Stimulated activated CD8-positive, alpha-beta memory T cell treated with anti-CD3 and anti-CD28 coated beads, Interleukin-4, amount 100 ng/mL, for 4 hours (primary cell): ENCODE data around the gene HMBS.
"Not testable (repeated sequence)": the region's sequence is repeated elsewhere in the genome, so short reads cannot be mapped to it uniquely, and the experiment has no call there.

Experiments used
- DNase-seq, 2 donors: peaks; one replicate each; pipeline ENCODE4 v3.0.0-alpha.2; 2020; ENCODE audit warnings: low read depth in 2 of 2, low spot score in 1 of 2

Gene HMBS

DNA sequence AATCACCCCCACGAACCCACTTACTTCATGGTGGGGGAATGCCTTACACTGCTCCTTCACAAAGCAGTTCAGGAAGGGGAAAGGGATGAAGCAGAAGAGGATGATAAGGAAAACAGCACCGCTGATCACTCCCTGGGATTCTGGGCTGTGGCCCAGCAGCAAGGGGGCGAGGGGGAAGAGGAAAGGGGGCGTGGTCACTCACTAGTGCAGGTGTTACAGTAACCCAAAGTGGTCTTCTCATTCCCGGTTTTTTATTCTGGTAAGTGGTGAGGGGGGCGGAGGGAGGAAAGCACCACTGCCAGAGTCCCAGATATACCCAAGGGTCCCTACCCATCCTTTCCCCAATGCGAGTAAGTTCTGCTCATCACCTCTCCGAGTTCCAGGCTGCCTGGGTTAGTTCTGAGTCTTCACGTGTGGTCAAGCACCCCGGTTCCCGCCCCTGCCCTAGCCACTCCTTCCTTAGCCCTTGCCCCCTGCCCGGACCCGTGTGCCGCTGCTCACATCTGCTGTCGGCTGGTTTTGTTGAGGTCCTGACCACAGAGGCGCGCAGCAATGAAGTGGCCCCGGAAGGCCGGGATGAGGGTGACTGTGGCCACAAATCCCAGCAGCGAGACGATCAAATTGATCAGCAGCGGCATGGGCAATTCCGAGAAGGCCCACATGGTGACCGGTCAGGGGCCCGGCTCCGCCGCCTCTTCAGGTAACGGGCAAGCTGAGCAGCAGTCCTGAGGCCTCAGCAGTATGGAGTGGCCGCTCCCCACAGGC is 16.5 kb downstream of the HMBS start:
- no peak for DNase-seq

DNA sequence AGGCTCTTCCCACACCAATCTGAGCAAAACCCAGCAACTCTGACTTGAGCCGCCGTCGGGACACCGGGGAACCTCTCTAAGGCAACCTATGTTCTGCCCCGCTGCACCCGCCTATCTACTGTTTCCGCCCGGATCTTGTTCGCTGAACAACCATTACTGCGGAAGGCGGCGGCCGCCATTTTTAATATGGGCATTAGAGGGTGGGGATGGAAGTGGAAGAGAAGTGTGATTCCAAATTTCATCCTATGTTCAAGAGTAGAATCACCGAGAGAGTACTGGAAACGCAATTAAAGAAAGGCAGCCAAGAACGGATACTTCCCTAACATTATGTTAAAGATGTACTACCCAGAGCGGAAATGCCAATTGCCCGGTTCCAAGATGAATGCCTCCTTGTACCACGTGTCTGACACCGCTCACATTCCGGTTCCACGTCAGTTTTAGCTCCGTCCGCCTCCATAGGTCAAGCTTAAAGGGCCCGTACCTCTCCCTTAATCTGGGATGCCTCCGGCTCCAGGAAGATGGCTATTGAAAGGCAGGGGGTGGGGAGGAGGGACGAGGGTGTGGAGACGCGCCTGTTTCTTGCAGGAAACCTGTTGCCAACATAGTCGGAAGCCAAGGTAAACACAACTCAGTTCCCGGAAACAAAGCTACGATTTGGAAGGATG is 17.2 kb downstream of the HMBS start, which contains the start of gene DPAGT1:
Gene DPAGT1, minus strand, starts transcription at position 95 of the 665 bp plus-strand sequence. CDS start 198 bp downstream, outside the sequence.
- DNase-seq = peak; percentile 70 to 72

DNA sequence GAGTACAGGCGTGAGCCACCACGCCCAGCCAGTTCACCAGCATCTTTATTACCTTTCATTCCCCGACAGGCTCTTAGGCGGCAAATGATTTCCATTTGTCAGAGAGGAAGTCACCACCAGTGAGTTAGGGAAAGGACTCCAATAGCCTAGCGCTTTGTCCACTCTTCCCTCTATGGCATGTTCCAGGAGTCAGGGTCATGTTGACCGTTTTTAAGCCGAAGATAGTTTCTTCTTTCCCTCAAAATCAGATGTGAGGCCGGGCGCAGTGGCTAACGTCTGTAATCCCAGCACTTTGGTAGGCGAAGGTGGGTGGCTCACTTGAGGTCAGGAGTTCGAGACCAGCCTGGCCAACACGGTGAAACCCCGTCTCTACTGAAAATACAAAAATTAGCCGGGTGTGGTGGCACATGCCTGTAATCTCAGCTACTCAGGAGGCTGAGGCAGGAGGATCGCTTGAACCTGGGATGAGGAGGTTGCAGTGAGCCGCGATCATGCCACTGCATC is 18.5 kb downstream of the HMBS start:
- DNase-seq = not testable (repeated sequence)

DNA sequence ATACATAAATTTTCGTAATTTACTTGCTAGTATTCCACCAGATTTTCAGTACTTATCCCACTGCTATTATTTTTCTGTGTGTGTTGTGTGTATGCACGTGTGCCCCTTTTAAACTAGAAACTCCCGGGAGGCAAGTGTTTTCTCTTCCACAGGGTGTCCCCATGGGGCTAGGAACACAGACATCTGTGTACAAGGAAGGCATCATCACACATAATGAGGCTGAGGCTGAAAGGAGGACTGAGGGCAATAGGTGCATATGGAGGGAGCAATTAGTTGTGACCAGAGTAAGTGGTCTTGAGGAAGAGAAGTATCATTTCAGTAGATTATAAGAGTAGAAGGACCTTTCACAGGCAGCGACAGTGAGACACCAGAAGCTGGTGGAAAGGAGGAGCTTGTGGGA is 19.1 kb downstream of the HMBS start:
- DNase-seq = no peak

DNA sequence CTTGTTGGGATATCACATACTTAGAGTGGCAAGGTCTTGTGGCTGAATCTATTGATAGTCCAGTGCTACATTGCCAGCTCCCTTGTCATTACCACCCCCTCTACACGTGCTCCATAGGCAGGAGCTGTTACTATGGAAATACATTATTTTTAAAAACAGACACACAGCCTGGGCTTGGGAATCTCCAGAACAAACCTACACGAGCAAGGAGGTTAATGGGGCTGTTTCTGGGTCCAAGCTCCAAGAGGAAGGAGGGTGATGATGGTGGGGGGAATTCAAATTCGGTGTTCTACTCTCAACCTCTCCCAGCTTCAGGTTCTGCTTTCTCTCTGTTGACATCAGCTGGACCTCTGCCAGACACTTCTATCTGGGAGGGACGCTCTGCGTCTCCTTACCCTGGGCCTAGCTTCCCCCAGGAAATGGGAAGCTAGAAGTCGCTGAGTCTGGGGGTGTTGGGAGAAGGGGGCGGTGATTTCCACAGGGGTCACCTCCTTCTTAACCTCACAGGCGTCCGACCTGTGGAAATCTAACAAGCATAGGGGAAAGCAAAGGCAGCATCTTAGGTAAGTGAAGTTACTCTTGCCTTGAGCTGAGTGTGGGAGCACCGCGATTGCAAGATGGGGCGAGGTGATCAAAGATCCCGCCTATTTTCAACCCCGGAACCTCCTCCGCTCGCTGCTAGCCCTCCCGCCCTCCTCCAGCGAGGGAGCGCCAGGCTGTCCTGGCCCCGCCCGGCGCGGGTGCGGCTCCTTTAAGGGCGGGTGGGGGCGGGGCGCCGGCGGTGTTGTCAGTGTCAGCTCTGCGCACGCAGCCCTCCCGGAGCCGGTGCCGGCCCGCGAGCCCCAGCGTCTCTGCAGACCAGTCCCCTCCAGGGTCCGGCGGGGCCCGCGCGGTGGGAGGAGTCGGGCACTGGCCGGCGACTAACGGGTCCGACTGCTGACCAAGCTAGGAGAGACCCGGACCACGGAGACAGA is 22.2 kb downstream of the HMBS start, which contains the start of gene C2CD2L:
Gene C2CD2L, plus strand, starts transcription at position 781 of the 974 bp plus-strand sequence. CDS start 398 bp downstream, outside the sequence.
- peak; percentile 65 to 80 for DNase-seq

DNA sequence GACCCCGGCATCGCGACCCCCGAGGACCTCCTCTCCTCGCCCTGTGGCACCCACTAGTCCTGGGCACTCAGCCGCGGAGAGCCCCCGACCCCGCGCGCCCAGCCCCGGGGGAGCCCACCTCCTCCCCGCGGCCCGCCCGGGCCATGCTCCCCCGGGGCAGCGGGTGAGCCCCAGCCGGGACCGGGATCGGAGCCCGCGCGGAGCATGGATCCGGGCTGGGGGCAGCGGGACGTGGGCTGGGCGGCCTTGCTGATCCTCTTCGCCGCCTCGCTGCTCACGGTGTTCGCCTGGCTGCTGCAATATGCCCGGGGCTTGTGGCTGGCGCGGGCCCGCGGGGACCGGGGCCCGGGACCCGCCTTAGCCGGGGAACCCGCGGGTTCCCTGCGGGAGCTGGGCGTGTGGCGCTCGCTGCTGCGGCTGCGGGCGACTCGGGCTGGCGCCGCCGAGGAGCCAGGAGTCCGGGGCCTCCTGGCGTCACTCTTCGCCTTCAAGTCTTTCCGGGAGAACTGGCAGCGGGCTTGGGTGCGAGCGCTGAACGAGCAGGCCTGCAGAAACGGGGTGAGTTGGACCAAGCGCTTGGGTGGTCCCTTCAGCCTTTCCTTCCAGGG is 23.0 kb downstream of the HMBS start:
- DNase-seq = no peak

DNA sequence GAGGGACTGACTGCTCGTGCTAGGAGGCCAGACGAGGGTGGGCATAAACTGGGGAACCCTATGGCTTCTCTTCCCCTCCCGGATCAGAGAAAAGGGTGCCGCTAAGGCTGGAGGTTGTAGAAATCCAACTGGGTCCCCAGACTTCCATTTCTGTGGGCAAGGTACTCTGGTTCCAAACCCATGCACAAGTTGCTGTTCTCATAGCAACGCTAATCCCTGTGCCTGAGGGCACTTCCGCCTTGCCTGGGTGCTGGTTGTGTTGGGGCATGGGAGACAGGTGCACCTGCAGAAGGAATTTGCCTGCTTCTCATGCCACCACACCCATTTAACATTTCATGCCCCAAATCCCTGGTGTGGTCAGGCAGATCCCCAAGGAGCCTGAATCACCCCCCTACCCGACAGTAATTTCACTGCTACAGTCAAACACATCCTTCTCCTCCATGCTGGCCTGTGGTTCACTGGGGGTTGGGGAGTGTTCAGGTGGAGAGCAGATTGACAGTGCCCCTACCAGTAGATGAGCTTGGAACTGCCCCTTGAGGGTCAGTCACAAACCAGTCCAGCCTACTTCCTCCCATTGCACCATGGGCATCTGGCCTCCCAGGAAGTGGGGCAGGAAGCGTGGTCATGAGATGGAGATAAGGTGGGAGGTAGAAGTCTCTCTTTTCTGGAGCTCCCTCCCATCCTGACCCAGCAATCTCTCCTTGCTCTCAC is 23.6 kb downstream of the HMBS start:
- DNase-seq = no peak

DNA sequence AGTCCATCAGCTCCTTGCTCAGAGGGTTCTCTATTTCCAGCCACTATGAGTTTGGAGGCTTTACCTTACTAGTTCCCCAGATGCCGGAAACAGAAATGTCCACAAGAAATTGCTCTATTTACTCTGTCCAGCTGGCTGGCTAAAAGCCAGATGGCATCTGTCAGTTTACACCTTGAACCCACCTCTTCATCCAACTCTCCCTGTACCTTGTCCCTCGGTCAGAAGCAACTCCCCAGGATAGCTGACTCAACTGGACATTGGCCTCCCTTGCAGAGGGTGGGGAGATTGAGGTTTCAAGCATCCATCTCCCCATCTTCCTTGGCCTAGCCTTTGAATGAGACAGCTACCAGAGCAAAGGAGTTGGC is 24.2 kb downstream of the HMBS start:
- DNase-seq = no peak

DNA sequence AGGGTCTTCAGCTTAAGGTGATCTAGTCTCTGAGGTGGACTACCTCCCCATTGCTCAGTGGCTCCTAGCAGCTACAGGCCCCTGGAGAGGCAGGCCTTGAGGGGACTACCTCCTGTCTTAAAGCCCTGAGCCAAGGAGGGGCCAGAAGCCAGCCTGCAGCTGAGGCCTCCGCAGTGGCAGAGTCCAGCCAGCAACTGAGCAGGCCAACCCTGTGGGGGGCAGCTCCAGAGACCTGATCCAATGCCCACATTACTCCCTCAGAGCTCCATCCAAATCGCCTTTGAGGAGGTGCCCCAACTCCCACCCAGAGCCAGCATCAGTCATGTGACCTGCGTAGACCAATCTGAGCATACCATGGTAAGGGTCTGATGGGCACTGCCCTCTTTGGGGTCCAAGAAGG is 25.2 kb downstream of the HMBS start:
- DNase-seq = no peak

DNA sequence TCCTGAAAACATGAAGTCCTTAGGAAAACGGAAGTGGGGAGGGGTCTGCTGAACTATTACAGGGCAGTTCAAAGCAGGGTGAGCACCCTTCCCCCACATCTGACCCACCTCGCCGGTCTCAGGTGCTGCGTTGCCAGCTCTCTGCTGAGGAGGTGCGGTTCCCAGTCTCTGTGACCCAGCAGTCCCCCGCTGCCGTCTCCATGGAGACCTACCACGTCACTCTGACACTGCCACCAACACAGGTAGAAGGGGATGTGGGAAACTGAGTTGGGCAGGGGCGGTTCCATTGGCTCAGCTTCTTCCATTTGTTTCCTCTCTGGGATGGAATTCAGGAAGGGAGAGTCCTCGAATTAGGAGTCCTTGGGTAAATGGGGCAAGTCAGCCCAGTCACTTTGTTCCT is 25.8 kb downstream of the HMBS start:
- DNase-seq = no peak

DNA sequence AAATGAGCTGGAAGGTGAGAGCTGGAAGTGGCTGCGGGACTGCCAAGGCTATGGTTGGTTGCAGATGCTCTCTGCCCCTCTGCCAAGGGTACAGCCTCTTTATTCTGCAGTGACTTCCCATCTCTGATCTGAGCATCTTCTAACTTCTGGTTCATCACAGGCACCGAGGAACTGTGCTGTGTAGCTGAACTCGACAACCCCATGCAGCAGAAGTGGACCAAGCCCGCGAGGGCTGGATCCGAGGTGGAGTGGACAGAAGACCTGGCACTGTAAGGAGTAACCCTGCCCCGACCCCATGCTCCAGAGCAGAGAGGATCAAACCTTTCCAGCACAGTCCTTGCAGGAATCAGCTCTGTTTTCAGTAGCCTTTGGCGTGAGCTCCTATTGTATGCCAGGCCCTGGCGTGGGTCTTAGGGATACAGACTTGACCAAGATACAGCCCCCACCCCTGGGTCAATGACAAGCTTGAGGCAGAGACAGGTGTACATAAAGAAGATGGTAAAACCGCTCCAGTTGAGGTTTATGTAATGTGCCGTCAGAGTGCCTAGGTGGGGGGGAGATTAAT is 26.8 kb downstream of the HMBS start:
- no peak for DNase-seq

DNA sequence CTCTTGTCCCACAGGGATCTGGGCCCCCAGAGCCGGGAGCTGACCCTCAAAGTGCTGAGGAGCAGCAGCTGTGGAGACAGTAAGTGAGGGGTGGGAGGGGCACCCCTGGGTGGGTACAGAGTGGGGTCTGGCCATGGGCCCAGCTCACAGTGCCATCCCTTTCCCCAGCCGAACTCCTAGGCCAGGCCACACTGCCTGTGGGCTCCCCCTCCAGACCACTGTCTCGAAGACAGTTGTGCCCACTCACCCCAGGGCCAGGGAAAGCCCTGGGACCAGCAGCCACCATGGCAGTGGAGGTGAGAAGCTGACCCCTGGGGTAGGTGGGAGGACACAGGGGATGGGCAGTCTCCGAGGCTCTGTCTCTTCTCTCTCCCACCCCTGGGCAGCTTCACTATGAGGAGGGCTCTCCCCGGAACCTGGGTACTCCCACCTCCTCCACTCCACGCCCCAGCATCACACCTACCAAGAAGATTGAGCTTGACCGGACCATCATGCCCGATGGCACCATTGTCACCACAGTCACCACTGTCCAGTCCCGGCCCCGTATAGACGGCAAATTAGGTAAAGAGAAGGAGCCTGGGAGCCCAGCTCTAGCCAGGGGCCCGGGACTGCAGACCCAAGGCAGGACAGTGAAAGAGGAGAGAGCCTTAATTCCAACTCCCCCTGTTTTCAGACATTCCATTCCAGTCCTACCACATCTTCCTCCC is 27.8 kb downstream of the HMBS start:
- no peak for DNase-seq

DNA sequence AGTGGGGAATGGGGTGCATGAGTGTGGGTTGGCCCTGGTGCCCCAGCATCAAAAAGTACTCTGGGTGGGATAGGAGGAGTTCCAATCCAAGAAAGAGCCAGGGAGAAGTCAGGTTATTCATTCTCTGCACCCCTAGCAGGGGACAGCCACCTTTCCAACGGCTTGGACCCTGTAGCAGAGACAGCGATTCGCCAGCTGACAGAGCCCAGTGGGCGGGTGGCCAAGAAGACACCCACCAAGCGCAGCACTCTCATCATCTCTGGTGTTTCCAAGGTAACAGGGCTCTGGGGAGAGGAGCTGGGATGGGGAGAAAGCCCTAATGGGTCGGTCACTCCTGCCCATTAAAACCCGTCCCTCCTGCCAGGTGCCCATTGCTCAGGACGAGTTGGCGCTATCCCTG is 29.0 kb downstream of the HMBS start:
- no peak for DNase-seq

DNA sequence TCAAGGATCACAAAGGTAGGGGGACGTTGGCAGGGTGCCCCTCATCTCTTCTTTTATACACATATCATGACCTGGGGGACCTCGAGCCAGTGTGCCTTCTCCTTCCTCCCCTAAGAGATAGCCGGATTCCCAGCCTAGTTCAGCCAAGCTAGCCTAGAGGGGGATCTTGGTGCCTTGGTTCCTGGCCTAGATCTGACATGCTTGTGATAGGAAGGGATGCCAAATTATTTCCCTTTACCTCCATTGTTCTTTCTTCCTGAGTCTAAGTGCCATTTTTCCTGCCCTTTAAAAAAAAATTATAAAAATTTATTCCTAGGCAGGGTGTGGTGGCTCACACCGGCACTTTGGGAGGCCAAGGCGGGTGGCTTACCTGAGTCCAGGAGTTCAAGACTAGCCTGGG is 29.7 kb downstream of the HMBS start:
- no peak for DNase-seq

DNA sequence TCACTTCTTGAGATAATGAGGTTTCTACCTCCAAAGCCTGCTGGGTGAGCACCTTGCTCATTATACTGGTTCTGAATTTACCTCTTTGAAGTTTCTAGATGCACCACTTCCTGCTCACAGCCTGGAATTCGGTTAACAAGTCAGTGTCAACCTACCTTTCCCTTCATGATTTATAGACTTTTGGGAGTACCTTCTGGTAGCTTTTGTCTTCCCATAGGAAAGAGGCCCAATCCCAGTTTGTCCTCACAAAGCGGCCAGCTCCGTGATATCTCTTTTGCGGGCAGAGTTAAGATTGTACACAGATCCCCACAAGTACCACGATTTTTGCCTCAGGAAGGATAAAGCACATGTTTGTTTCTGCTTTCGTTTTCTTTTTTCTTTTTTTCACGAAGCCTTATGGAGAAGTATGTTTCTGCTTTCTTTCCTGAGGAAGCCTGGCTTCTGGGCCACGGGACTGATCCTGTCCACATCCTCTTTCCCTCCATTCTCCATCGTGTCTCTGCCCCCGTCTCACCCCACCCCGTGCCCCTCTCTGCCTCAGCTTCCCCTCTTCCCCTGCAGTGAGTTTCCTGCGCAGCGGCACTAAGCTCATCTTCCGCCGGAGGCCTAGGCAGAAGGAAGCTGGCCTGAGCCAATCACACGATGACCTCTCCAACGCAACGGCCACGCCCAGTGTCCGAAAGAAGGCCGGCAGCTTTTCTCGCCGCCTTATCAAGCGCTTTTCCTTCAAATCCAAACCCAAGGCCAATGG is 31.0 kb downstream of the HMBS start:
- DNase-seq = no peak

DNA sequence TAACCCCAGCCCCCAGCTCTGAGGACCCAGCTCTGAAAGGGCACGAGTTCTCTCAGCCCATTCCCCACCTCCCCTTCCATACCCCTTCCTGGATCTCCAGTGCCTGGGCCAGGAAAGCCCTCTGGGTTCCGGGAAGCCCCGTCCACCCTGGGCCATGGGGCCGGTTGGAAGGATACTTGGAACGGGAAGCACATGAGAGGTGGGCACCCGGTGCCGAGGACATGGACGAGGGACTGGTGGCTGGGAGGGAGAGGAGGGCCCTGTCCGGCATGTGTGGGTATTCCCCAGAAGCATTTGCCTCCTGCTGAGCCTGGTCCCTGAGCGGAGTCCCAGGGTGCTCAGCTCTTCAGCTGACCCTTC is 31.5 kb downstream of the HMBS start:
- DNase-seq = no peak

DNA sequence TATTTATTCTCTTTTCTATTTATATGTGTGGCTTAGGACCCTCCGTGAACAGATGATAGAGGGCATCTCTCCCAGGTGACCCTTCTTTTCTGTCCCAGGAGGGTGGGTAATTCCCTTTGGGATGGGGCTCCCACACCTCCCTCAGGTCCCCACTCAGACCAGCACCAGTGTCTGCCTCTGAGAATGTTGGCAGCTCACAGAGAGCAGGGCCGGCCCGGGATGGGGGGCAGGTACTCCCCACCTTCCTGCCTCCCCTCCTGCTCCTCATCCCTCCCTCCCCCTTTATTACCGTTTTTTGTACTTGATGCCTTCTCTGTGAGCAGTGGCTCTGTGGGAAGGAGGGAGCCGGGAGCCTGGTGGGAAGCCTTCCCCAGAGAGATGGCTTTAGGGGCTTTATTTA is 31.9 kb downstream of the HMBS start:
- DNase-seq = no peak

DNA sequence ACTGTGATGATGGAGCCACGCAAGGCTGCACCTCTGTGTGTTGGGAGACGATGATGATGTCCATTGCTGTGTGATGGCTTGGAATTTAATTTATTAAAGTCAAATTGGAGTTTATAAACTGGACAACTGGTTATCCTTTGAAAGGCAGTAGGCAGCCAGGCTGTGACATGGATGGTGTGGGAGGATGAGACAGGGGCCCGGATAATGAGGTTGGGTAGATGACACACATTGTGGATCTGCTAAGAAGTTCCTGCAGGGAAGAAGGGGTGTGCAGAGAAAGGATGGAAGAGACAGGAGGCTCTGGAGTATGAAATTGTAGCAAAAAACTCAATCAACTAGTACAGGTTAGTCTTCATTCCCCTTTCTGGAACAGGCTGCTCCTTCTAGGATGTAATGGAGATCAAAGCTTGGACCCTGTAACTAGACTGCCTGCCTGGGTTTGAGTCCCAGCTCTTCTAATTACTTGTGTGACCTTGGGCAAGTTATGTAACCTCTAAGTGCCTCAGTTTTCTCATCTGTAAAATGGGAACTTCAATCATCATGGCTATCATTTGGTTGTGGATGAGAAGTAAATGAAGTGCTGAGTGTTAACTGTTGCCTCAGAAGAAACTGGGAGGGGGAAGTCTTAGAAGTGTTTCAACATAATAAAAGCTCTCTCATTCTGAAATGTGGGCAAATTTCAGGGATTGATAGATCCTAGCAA is 32.5 kb downstream of the HMBS start:
- DNase-seq = no peak
